Epidermal melanocyte (primary cell): ENCODE results near the gene TBC1D21.

Source experiments
- DNase-seq: peaks from one replicate; pipeline ENCODE4 v3.0.0; 2011; ENCODE audit warnings: low spot score; ENCODE audit not compliant: insufficient read length

The TBC1D21 gene

DNA sequence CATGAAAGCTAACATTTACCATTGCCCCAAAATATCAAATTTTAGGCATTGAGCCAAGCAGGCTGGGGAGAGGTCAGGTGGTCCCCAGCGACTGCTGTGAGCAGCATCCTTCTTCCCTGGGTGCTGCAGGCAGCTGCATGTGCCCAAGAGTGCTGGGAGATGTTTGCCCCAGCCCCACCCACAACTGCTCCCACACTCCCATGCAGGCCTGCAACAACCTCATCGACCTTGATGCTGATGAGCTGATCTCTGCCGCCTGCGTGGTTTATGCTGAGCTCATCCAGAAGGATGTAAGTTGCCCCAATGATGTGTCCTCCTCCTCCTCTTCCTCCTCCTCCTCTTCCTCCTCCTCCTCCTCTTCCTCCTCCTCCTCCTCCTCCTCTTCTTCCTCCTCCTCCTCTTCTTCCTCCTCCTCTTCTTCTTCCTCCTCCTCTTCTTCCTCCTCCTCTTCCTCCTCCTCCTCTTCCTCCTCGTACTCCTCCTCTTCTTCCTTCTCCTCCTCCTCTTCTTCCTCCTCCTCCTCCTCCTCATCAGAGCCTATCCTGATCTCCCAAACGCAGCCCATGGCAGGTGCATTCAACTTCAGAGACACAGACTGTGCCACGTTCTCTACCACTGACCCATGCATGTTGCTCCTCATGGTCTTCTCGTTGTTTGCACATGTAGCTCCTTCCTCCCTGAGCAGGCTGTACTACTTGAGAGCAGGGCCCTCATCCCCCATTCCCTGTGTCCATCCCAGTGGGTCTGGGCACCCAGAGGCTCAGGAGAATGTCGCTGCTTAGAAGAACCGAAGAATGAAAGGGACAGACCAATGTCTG lies 15.1 kb downstream of the TBC1D21 start:
- no peak for DNase-seq

GRCh38 chr15:73889053-73889761 lies 15.8 kb downstream of the TBC1D21 start:
- DNase-seq, result no peak

GRCh38 chr15:73889762-73890124 lies 16.4 kb downstream of the TBC1D21 start:
- DNase-seq, result no peak

GRCh38 chr15:73891328-73892315 lies 18.3 kb downstream of the TBC1D21 start:
- no peak for DNase-seq

DNA sequence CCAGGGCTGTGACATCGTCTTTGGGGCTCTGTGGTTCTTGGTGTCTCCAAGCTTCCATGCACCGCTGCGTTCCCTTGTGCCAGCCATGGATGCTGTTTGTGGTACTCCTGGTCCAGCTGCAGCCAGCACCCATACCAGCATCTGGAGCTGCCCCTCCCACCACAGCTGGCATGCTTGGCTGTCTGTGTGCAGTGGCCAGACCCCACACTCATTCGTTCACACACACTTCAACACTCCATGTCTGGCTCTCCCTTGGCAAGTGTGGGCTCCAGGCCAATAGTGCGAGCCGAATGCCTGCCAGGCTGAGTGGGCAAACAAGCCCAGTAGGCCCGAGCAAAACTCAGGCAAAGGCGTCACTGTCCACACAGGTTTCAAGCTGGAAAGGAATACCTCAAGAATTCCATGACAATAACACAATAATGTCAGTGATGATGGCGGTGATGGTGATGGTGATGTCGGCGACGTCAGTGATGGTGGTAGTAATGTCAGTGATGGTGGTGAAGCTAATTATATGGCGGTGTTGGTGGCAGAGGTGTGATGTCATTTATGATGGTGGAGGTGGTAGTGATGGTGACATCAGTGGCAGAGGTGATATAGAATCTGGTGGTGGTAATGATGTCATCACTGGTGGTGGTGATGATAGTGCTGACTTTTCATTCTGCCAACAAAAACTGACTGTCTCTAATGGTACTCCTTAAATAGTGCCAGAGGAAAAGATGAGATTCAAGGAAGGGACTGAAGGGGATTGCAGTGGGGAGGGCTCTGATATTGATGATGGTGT lies 19.3 kb downstream of the TBC1D21 start:
- no peak for DNase-seq

GRCh38 chr15:73894133-73894814 lies 20.9 kb downstream of the TBC1D21 start:
- DNase-seq, result no peak

- DNase-seq, result peak; percentile 40
Measured at GRCh38 chr15:73897441-73898261, 24.3 kb downstream of the TBC1D21 start.

- DNase-seq, result no peak
Measured at GRCh38 chr15:73899197-73900094, 26.1 kb downstream of the TBC1D21 start.

GRCh38 chr15:73900095-73900712 lies 26.8 kb downstream of the TBC1D21 start:
- DNase-seq, result no peak

GRCh38 chr15:73901126-73901810 lies 27.9 kb downstream of the TBC1D21 start:
- DNase-seq, result no peak

DNA sequence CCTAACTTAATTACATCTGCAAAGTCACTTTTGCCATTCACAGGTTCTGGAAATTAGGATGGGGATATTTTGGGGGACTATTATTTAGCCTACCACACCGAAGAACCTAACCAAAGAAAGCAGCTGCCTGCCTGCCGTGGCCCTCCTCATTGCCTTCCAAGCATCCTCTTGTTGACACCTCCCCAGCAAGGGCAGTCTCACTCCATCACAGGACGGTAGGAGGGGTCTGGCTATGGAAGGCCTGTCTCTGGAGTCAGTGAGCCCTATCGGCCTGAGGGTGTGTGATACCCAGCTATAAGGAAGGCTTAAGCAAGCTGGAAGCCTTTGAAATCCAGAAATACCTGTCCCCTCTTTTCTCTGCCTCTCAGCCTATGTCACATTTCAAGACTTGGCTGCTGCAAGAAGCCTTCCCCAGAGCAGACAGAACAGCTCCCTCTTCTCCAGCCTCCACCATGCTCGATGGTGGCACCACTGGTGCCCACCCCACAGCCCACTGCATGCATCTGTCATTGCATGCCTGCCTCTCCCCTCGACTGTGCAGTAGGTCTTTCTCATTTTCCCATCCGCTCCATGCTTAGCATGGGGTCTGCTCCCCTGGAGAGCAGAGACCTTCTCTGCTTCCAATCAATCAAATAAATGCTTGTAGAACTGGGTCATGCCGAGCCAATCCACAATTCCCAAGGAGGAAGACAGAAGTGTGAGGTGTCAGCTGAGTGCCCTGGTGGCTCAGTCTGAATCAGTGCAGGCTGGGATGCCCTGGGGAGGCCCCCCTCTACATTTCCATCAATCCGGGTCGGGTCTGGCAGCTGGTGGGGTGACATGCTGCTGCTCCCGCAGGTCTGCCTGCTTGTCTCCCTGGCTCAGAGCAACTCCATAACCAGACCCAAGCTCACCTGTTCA lies 29.0 kb downstream of the TBC1D21 start:
- DNase-seq, result no peak

DNA sequence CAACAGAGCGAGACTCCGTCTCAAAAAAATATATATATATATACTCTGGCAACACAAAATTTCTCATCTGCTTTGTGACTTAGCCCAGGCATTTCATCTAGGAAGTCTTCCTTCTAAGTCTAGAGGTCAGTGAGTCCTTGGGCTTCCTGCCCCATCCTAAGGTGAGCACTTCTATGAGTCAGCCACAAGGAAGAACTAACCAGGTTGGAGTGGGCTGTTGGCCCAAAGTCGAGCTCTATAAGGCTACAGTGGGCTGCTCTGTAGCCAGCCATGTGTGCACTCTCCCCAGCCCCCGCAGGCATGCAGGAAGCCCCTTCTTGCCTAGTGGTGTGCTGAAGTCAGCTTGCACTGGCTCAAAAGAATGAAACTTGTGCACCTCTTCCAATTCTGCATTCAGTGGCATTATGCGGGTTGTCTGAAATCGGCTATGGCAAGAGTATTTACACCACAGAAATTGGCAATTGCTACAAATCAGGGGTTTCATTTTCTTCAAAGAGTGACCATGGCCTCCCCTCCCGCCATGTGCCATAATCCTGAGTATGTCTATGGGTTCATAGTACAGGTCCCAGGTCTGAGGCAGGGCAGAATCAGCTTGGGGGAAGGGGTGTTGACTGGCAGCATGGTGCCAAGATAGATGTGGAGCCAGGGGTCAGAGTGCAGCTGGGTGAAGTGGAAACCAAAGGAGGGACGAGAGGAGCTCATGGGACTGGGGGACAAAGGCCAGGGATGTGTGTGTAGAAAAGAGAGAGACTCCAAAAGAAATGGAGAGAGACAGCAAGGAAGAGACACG lies 30.9 kb downstream of the TBC1D21 start:
- no peak for DNase-seq

- no peak for DNase-seq
Measured at GRCh38 chr15:73905225-73905827, 32.0 kb downstream of the TBC1D21 start.

GRCh38 chr15:73906346-73907034 lies 33.1 kb downstream of the TBC1D21 start:
- DNase-seq, result no peak

- DNase-seq, result no peak
Measured at GRCh38 chr15:73907035-73907408, 33.7 kb downstream of the TBC1D21 start.
